ENCODE data around the gene PLD2. TPM values are rescaled to one million over a fixed set of nuclear protein-coding genes. Genes with fewer than 3 reads are reported as not detected.
"Not testable (repeated sequence)": the region's sequence is repeated elsewhere in the genome, so short reads cannot be mapped to it uniquely, and the experiment has no call there.

Gene PLD2
- total RNA-seq, 2 experiments from 2014 or later: 17.4 to 17.6 TPM

DNA sequence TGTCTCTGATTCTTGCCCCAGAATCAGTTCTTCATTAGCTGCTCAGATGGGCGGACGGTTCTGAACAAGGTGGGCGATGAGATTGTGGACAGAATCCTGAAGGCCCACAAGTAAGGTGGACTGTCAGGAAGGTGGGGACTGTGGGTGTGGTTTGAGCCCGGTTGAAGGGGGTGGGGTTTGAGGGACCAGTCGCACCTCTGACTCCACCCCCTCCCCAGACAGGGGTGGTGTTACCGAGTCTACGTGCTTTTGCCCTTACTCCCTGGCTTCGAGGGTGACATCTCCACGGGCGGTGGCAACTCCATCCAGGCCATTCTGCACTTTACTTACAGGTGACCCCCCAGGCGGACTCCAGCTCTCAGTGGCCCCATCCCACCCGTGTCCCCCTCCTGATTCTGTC is 11.3 kb downstream of the PLD2 start:
- Mint-ChIP-seq H3K4me1 (ENCODE audit: low read depth) (no peaks in the 10 kb centered on the region), H3K27ac (no peak overlapping the region), H3K36me3 (ENCODE audit: low read depth) (peaks cover 1% of the 10 kb centered on the region), H3K9me3 (no peaks in the 10 kb centered on the region), H3K4me3 (no peak overlapping the region), H3K27me3 (ENCODE audit: low read depth) (no peaks in the 10 kb centered on the region)
- intact Hi-C loops (cut with micrococcal nuclease): no loop called here
- DNase-seq: no peak
- CTCF ChIA-PET: no interaction called here

GRCh38 chr17:4822835-4823234 is 15.9 kb downstream of the PLD2 start:
- no peak for DNase-seq
- intact Hi-C loops (cut with micrococcal nuclease): no loop called here
- no peaks in the 10 kb centered on the region for H3K4me1 Mint-ChIP-seq (ENCODE audit: low read depth)
- H3K27ac Mint-ChIP-seq: no peak overlapping the region
- H3K9me3 Mint-ChIP-seq: no peaks in the 10 kb centered on the region
- H3K36me3 Mint-ChIP-seq (ENCODE audit: low read depth): peaks cover 1% of the 10 kb centered on the region
- no peak overlapping the region for H3K4me3 Mint-ChIP-seq
- H3K27me3 Mint-ChIP-seq (ENCODE audit: low read depth): no peaks in the 10 kb centered on the region
- CTCF ChIA-PET: no interaction called here

GRCh38 chr17:4823373-4824089 is 16.6 kb downstream of the PLD2 start:
- Mint-ChIP-seq H3K9me3 (no peaks in the 10 kb centered on the region), H3K27me3 (ENCODE audit: low read depth) (no peaks in the 10 kb centered on the region), H3K4me1 (ENCODE audit: low read depth) (no peaks in the 10 kb centered on the region), H3K36me3 (ENCODE audit: low read depth) (peaks cover 1% of the 10 kb centered on the region), H3K27ac (no peak overlapping the region), H3K4me3 (no peak overlapping the region)
- intact Hi-C loops (cut with micrococcal nuclease): no loop called here
- no peak for DNase-seq
- CTCF ChIA-PET: interaction anchor here (0.6 kb wide), 1 partner anchor 76 kb away, joined by 4 read pairs; the partner anchor contains the start of gene C17orf107

GRCh38 chr17:4827399-4827798 is 20.4 kb downstream of the PLD2 start:
- H3K27me3 Mint-ChIP-seq (ENCODE audit: low read depth): no peaks in the 10 kb centered on the region
- no peak overlapping the region for H3K4me3 Mint-ChIP-seq
- peaks cover under 1% of the 10 kb centered on the region for H3K4me1 Mint-ChIP-seq (ENCODE audit: low read depth)
- H3K36me3 Mint-ChIP-seq (ENCODE audit: low read depth): no peaks in the 10 kb centered on the region
- DNase-seq: no peak
- no peak overlapping the region for H3K27ac Mint-ChIP-seq
- CTCF ChIA-PET: no interaction called here
- intact Hi-C loops (cut with micrococcal nuclease): no loop called here
- H3K9me3 Mint-ChIP-seq: no peaks in the 10 kb centered on the region

DNA sequence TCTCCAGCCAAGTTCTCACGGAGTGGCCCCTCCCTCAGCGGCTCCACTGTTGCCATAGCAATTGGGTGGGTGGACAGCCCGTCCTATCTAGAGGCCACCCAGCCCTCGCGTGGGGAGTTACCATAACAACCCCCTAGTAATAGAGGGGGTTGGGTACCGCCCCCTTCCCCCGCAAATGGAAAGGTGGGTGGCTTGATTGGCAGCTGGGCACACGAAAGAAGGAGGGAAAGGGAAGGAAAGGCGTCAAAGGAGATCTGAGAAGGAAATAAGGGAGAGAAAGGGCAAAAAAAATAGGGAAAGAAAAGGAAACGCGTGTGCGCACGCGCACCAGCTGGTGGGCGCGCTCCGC is 25.9 kb downstream of the PLD2 start:
- intact Hi-C loops (cut with micrococcal nuclease): loop anchor here (1.0 to 5.0 kb wide), 4 partner anchors 26 to 690 kb away; partner anchors contain the start of genes ARRB2, CYB5D2, PLD2 and ZZEF1
- H3K9me3 Mint-ChIP-seq; DNase-seq; H3K27me3 Mint-ChIP-seq (ENCODE audit: low read depth); CTCF ChIA-PET; H3K36me3 Mint-ChIP-seq (ENCODE audit: low read depth): not testable (repeated sequence)
- peak overlapping the region; percentile 83 for H3K27ac Mint-ChIP-seq
- peak overlapping the region; percentile 85 for H3K4me3 Mint-ChIP-seq
- peaks cover 27% of the 10 kb centered on the region for H3K4me1 Mint-ChIP-seq (ENCODE audit: low read depth)

DNA sequence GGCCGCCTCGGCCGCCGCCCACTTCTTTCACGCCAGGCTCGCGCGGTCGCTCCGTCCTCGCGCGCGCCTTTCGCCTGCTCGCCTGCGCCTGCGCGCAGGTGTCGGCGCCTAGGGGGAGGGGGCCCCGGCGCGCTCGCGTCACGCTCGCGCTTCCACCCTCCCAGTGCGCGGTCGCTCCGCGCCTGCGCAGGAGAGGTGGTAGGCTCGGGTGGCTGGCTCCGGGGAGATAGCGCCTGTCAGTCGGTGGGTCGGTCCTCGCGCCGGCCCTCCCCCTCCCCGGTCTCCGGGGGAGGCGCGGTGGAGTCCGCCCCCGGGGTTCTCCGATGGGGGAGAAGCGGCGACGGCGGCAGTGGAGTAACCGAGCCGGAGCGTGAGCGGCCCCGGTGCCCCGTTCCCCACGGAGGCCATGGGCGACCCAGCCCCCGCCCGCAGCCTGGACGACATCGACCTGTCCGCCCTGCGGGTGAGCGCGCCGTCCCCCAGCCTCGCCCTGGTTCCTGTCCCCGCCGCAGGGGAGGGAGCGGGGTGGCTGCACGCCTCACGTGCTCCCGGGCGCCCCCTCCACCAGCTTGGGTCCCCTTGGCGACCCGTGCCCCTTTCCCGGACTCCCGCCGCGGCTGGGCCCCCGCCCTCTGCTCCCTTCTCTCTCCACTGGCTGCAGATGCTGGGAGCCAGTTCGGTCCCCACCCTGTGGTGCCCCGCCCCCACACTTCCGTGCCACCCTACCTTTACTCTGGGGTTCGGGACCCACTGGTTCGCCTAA is 26.4 kb downstream of the PLD2 start, which contains the start of gene MINK1:
Gene MINK1, plus strand, starts transcription at position 163 of the 763 bp plus-strand sequence. Its CDS starts 244 bp downstream, at position 407.
- DNase-seq: peak; percentile 82
- Mint-ChIP-seq H3K4me3 (peak within 1 kb of the TSS; percentile 85), H3K27ac (peak within 1 kb of the TSS; percentile 83), H3K36me3 (ENCODE audit: low read depth) (no peaks in the 10 kb centered on the region), H3K4me1 (ENCODE audit: low read depth) (peaks cover 27% of the 10 kb centered on the region), H3K27me3 (ENCODE audit: low read depth) (no peaks in the 10 kb centered on the region), H3K9me3 (no peaks in the 10 kb centered on the region)
- CTCF ChIA-PET: interaction anchor here (0.9 kb wide), 1 partner anchor 28 kb away, joined by 3 read pairs; no protein-coding TSS in a partner anchor
- intact Hi-C loops (cut with micrococcal nuclease): loop anchor here (1.0 to 5.0 kb wide), 4 partner anchors 26 to 690 kb away; partner anchors contain the start of genes ARRB2, CYB5D2, PLD2 and ZZEF1

DNA sequence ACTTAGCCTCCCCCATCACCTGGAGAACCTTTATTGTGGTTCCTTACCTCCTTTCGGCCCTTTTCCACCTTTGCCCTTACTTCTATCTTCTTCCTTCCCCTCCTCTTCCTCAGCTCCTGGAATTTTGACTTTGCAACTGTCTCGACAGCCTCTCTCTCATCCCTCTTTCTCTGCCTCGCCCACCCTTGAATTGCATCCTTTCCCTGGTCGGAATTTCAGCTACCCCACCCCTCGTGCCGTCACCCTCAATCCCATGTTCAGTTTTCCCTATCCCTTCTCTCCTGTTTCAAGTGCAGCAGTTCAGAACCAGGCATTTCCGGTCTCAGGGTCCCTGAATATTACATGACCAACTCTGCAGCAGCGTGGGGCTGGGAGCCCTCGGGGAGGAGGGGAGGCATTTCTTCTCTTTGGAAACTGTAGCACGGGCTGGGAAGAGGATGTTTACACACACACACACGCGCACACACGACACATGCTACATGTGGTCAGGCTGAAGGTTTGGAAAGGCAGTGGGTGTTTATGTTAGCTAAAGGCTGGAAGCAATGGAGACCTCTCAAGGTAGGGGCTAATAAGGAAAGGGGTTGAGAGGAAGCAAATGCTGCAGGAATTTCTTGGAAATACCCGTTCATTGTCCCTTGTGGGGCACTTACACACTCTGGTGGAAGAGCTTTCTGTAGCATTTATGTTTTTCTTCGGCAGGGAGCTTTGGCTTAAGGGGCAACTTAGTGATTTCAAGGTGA is 27.2 kb downstream of the PLD2 start:
- Mint-ChIP-seq H3K4me3 (peak overlapping the region; percentile 84), H3K9me3 (no peaks in the 10 kb centered on the region), H3K27me3 (ENCODE audit: low read depth) (no peaks in the 10 kb centered on the region), H3K27ac (peak overlapping the region; percentile 50), H3K36me3 (ENCODE audit: low read depth) (no peaks in the 10 kb centered on the region), H3K4me1 (ENCODE audit: low read depth) (peaks cover 29% of the 10 kb centered on the region)
- DNase-seq: peak; percentile 14
- CTCF ChIA-PET: interaction anchor here (0.6 to 0.9 kb wide), 2 partner anchors 27 to 44 kb away, joined by 3 read pairs; no protein-coding TSS in a partner anchor
- intact Hi-C loops (cut with micrococcal nuclease): loop anchor here (1.0 to 5.0 kb wide), 4 partner anchors 27 to 691 kb away; partner anchors contain the start of genes ARRB2, CYB5D2, PLD2 and ZZEF1

DNA sequence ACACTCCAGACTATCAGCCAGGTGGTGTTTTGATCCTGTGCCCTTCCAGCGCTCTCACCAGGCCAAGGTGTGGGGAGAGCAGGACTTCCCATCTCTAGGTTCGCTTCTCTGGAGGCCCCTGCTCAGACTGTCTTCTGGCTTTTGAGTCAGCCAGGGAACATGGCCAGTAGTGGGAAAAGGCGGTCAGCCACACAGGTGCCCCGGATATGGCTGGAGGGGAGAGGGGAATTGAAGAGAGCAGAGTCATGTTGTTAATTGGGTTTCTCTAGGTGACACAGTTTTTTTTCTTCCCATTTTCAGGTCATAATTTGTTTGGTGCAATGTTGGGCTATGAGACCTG is 27.7 kb downstream of the PLD2 start:
- no peaks in the 10 kb centered on the region for H3K36me3 Mint-ChIP-seq (ENCODE audit: low read depth)

GRCh38 chr17:4836221-4836620 is 29.3 kb downstream of the PLD2 start:
- no peak overlapping the region for H3K4me3 Mint-ChIP-seq
- peaks cover 49% of the 10 kb centered on the region for H3K4me1 Mint-ChIP-seq (ENCODE audit: low read depth)
- H3K9me3 Mint-ChIP-seq: no peaks in the 10 kb centered on the region

More for the DNA sequence above, 27.7 kb downstream of the PLD2 start:
- intact Hi-C loops (cut with micrococcal nuclease): loop anchor here (5.0 kb wide), 1 partner anchor 122 kb away; the partner anchor contains the start of gene ARRB2
- DNase-seq: no peak
- H3K4me3 Mint-ChIP-seq: peak overlapping the region; percentile 84
- H3K4me1 Mint-ChIP-seq (ENCODE audit: low read depth): peaks cover 34% of the 10 kb centered on the region
- CTCF ChIA-PET: interaction anchor here (0.6 kb wide), 1 partner anchor 43 kb away, joined by 3 read pairs; no protein-coding TSS in a partner anchor
- no peaks in the 10 kb centered on the region for H3K9me3 Mint-ChIP-seq
- peak overlapping the region; percentile 0 for H3K27ac Mint-ChIP-seq
- H3K27me3 Mint-ChIP-seq (ENCODE audit: low read depth): no peaks in the 10 kb centered on the region

DNA sequence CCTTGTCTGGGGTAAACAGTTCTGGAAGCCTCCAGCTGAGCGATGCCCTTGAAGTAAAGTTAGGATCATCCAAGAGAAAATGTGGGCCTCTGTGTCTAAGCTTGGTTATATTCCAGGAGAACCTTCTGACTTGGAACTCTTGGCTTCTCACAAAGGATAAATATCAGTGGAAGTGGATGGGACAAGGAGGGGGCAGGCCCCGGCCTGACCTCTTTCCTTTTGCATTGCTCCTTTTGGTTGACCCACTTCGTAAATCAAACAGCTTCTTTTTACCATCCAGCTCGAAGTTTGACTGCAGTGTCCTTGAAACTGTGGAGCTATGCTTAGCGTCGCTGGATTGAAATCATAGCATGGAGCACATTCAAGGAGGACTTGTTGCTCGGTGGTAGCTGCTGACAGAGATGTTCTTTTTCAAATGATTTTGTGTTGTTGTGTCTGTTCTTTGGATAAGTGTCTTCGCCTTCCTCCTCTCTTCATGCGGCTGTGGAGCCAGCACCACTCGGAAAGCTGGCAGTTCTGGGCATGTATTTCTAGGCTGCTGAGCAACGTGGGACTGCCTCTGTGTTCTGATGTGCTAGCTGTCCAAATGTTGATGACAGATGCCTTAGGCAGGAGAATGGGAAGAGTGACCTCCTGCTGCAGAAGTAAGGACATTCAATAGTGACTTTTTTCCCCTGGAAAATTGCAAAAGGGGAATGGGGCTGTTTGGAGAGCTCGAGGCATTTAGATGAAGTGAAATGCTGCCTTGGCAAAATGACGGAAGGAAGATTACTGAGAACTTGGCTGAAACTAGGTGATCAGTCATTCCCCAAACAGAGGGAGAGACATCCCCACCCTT is 30.7 kb downstream of the PLD2 start:
- DNase-seq: no peak
- Mint-ChIP-seq H3K9me3 (no peaks in the 10 kb centered on the region), H3K4me1 (ENCODE audit: low read depth) (peaks cover 51% of the 10 kb centered on the region), H3K4me3 (no peak overlapping the region), H3K27me3 (ENCODE audit: low read depth) (no peaks in the 10 kb centered on the region), H3K27ac (no peak overlapping the region), H3K36me3 (ENCODE audit: low read depth) (peaks cover 2% of the 10 kb centered on the region)
- CTCF ChIA-PET: interaction anchor here (0.6 to 2.8 kb wide), 2 partner anchors 48 to 50 kb away, joined by 3 to 9 read pairs; partner anchors contain the start of gene GLTPD2
- intact Hi-C loops (cut with micrococcal nuclease): no loop called here

More at GRCh38 chr17:4836221-4836620, 29.3 kb downstream of the PLD2 start:
- peaks cover 2% of the 10 kb centered on the region for H3K36me3 Mint-ChIP-seq (ENCODE audit: low read depth)
- no peaks in the 10 kb centered on the region for H3K27me3 Mint-ChIP-seq (ENCODE audit: low read depth)
- no peak overlapping the region for H3K27ac Mint-ChIP-seq
- intact Hi-C loops (cut with micrococcal nuclease): no loop called here
- CTCF ChIA-PET: interaction anchor here (0.9 to 2.8 kb wide), 2 partner anchors 11 to 47 kb away, joined by 7 to 9 read pairs; partner anchors contain the start of gene GLTPD2
- DNase-seq: no peak

DNA sequence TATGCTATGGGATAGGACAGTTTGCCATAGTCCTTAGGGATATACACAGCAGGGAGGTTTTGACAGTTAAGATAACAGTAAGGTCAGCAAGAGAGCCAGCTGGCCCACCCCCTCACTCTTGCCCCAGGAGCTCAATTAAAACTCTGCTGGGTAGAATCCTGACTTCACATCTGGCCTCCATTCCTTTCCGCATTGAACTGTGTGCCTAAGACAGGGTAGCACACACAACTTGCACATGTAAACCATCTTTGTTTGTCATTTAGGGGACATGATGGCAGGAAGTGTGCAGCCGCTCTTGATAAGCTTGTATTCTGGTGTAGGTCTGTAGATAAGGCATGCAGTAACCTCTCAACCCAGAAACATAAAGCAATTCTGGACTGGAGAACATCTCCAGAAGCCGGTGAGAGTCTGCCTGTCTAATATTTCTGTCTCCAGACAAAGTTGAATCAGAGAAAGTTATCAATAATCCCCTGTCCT is 31.4 kb downstream of the PLD2 start:
- Mint-ChIP-seq H3K4me3 (no peak overlapping the region), H3K4me1 (ENCODE audit: low read depth) (peaks cover 51% of the 10 kb centered on the region), H3K27me3 (ENCODE audit: low read depth) (no peaks in the 10 kb centered on the region), H3K9me3 (no peaks in the 10 kb centered on the region), H3K36me3 (ENCODE audit: low read depth) (peaks cover 2% of the 10 kb centered on the region), H3K27ac (no peak overlapping the region)
- DNase-seq: no peak
- intact Hi-C loops (cut with micrococcal nuclease): no loop called here
- CTCF ChIA-PET: interaction anchor here (2.8 kb wide), 1 partner anchor 49 kb away, joined by 9 read pairs; the partner anchor contains the start of gene GLTPD2

Data from activated naive CD4-positive, alpha-beta T cell treated with anti-CD3 and anti-CD28 coated beads for 36 hours (primary cell).